HFF-Myc (cell line): Measurements from ENCODE around the gene SHOC2.

Experiments
- DNase-seq: peaks from one replicate; pipeline ENCODE4 v3.0.0-alpha.2; 2011; ENCODE audit warnings: low read depth; ENCODE audit errors: extremely low read depth
- H3K4me3 ChIP-seq: replicated peaks from 2 replicates; pipeline ENCODE4 v1.5.1; 2011; ENCODE audit warnings: low read depth, mild to moderate bottlenecking, control low read depth, low read length
- CTCF ChIP-seq: IDR thresholded peaks from 2 replicates; pipeline ENCODE4 v1.5.1; 2012; ENCODE audit warnings: mild to moderate bottlenecking, low read depth, low read length, control low read depth; ENCODE audit errors: missing control alignments

The SHOC2 gene

GRCh38 chr10:110876000-110876399 is 43.4 kb upstream of the SHOC2 start:
- no peak for TF ChIP-seq CTCF
- no peak for DNase-seq
- H3K4me3 ChIP-seq = no peak overlapping the region

DNA sequence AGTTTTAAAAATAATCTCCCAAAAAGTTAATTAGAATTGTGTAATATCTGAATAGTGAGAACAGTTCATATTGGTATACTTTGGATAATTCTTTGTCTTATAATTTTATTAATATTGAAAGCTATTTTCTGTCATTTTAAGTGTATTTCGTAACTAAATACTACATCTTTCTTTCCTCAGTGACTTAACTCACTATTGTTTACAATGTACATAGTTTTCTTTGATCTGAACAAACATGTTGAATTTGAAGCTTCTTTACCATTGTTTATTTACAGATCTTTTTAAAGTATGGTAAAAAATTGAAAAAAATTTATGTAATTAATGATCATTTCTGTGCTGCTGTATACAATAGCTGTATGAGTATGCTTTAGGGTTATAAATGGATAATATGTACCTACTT is 42.6 kb upstream of the SHOC2 start:
- no peak overlapping the region for H3K4me3 ChIP-seq
- no peak for DNase-seq
- no peak for TF ChIP-seq CTCF

DNA sequence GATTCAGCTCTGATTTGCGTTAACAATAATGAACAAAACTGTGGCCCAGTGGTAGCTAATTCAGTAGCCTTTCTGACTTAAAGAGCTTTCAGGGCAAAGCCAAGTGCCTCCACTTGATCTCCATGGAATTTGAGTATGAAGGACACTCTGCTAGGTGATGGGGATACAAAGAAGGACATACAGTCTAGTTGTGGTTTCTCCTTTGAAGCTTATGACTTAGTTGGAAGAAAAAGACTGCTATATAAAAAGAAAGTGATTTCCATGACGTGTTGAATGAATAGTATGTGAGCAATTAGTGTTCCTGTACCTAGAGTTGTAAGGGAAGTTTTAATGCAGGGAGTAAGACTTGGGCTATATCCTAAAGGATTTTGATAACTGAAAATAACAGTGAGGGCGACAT is 39.4 kb upstream of the SHOC2 start:
- TF ChIP-seq CTCF = no peak

GRCh38 chr10:110881247-110881646 is 38.2 kb upstream of the SHOC2 start:
- H3K4me3 ChIP-seq = no peak overlapping the region
- TF ChIP-seq CTCF = no peak
- no peak for DNase-seq

More for the DNA sequence above, 39.4 kb upstream of the SHOC2 start:
- no peak overlapping the region for H3K4me3 ChIP-seq
- DNase-seq = no peak

DNA sequence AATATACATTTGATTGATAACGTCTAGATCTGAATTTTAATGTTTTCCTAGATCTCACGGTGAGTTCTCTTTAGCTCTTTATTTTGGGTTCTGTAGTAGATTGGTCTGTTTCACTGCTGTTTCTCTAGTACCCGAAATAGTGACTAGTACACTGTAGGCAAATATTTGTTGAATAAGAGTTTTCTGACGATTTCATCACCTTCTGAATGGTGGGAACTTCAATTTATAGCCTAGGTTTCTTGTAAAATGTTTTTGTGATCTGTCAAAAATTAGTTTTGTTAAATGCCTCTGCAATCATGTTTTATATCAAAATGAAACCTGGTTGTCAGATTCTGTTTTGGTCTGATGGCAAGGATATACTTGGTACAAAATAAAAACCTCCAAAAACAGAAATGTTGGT is 37.5 kb upstream of the SHOC2 start:
- no peak overlapping the region for H3K4me3 ChIP-seq
- DNase-seq = no peak
- no peak for TF ChIP-seq CTCF

- no peak for TF ChIP-seq CTCF
- no peak overlapping the region for H3K4me3 ChIP-seq
- DNase-seq = no peak
Measured at GRCh38 chr10:110883924-110884323, 35.5 kb upstream of the SHOC2 start.

DNA sequence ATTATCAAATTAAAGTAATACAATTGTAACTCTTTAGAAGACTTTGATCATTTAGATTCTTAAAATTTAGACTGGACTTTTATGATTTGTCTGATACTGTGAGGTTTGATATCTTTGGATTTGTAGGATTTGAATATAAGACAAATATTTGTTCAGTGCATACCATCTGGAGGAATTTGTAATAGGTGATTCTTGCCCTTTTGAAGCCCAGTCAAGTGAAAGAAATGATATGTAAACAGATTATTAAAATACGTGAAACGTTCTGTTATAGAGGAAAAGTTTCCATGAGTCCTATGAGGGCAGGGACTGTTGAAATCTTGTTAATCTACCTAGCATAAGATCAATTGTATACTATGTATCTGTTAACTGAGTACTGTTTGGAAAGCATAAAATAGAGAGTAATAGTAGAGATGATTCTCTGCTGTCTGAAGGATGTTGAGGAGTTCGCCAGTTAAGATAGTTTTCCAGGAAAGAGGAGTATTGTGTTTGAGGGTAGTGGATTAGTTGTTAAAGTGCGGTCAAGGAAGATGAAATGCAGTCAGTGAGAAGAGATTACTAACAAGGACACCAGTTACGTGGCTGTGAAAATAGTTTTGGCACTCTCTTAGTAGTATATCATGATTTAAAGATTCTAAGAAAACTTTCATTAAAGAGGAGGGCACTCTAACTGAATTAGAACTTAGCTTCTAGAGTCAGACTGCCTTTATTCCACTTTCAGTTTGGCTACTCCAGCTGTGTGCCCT is 33.3 kb upstream of the SHOC2 start:
- H3K4me3 ChIP-seq = no peak overlapping the region
- DNase-seq = no peak
- TF ChIP-seq CTCF = no peak
